HG02943 (cell line): Measurements from ENCODE around the gene TRIM65.

Source experiments
- ATAC-seq: cut with Tn5 transposase; IDR thresholded peaks from one replicate; pipeline ENCODE4 v1.9.1; 2021; ENCODE audit warnings: mild to moderate bottlenecking, low read depth, moderate library complexity; ENCODE audit not compliant: unreplicated experiment

The TRIM65 gene

DNA sequence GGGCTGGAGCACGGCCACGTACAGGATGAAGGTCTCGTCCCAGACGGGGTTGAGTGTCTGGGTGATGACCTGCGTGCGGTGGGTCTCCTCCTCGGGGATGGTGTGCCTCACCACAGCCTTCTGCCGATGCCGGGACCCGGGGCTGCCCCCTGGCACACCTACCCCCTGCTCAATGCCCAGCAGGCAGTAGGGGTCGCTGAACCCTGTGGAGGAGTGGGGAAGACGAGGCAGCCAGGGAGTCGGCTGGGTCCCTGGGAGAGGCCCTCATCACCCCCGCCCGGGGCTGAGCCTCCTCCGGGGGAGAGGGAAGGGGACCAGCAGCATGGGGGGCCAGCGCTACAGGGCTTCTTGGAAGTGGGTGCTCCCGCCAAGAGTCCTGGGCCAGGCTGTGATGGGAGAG lies 54.3 kb downstream of the TRIM65 start:
- ATAC-seq, result no peak

DNA sequence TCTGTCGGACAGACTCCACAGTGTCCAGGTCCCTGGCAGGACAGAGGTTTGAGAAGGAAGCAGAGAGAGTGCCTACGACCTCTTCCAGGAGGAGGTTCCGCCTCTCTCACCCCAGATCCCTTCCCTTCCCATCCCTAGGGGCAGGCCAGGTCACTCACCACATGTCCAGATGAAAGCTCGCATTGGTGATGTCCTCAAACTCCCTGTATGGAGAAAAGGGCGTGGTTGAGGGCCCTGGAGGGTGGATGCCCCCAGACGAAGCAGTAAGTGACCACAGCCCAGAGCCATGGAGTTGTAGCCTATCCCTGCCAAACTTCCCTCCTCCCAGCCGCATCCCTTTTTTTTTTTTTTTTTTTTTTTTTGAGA lies 56.0 kb downstream of the TRIM65 start:
- no peak for ATAC-seq

DNA sequence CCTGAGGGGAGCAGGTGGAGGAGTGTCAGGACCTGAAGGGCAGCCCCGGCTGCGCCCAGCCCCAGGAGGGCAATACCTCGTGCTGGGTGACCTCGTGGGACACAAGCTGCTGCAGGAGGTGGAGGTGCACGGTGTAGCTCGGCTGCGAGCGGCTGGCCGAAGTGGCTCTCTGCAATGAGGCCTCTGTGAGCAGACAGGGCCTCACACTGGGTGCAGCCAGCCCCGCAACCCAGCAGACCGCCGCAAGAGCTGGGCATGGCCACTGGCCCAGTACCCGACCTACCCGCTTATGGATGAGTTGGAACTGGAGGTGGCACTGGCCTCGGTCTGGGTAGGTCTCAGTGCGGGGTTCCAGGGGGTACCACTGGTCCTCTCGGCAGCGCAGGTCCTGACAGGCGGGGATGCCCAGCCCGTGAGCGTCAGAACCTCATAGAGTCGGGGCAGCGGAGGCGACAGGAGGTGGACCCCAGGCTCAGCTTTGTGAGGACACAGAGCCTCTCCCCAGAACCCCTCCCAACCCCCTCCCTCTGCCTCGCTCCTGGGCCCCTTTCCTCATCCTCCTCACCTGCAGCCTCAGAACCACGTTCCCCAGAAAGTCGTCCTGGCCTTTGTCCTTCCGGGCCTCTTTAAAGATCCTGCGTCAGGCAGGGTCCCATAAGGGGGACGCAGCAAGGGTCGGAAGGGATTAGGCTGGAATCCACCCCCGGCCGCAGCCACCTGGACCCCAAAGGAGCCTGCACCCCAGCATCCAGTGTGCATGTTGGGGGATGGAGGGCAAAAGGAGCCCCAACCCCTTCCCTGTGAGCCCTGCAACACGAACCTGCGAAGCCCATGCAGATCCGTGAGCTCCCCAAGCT lies 56.6 kb downstream of the TRIM65 start:
- no peak for ATAC-seq
